GM19467 (cell line): ENCODE measurements around the gene HIGD1B.

Experiments used
- ATAC-seq: cut with Tn5 transposase; IDR thresholded peaks from one replicate; pipeline ENCODE4 v1.9.1; 2021; ENCODE audit warnings: mild to moderate bottlenecking, moderate library complexity; ENCODE audit not compliant: unreplicated experiment

HIGD1B gene

DNA sequence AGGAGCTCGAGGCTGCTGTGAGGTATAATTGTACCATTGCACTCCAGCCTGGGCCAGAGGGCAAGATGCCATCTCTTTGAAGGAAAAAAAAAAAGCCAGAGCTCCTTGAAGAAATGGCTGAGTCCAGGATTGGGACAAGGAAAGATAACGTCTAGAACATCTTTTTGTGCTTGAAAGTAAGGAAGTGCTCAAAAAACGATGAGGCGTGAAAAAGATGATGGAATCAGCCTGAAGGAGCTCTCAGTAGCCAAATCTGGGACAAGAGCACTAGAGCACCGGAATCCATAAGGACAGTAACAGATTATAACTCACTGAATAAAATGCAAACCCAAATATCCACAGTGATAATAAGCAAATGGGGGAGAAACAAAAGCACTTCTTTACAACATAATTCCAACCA lies 29.4 kb downstream of the HIGD1B start:
- no peak for ATAC-seq

DNA sequence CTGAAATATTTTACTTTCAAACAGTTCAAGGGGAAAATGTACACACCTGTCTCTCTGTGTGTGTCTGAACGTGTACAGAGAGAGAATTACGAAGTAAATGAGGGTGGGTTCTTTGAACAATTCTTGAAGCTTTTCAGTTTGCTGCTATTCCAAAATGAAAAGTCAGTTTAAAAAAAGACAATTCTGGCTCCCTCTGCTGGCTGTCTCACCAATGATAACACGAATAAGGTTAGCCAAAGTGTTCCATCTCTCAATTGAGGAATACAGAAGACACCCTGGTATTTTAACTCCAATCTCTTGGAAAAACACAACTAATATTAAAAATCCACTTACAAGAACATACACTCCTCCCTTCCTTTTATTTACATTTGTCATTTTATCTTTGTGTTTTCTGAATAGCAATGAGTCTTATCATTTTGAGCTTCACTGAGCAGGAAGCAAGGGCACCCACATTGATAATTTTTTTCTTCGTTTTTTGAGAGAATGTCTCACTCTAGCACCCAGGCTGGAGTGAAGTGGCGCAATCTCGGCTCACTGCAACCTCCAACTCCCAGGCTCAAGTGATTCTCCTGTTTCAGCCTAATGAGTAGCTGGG lies 31.0 kb downstream of the HIGD1B start:
- no peak for ATAC-seq

DNA sequence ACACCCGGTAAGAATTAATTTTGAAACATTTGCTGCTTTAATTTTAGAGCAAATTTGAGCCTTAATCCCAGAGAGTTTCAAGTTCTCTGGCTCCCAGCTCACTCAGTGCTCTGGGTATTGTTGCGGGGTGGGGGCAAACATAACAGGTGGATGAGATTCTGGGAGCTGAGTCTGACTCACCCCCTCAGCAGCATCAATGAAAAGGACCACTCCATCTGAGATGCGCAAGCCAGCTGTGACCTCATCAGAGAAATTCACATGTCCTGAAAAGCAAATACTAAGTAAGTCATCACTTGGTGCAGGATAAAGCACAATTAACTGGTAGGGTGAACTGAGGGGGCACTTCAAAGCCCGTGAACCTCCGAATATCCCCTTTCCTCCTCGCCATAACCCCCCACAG lies 31.7 kb downstream of the HIGD1B start:
- ATAC-seq: no peak

DNA sequence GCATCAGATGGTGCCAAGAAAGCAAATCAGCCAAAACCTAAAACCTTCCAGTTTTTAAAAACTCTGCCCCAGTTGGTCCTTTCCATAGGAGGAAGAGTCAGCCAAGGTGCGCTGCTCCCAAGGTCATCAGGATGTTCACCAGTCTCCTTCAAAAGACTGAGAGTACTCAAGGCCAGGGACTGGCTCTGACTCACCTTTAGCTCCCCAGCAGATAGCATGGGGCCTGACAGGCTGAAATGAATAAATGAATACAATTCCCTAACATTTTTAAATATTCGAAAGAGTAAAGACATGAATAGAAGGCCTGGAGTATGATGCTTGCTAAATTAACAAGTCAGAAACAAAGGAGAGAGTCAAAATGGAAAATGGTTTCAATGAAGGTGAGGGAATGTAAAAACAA lies 32.4 kb downstream of the HIGD1B start:
- no peak for ATAC-seq

DNA sequence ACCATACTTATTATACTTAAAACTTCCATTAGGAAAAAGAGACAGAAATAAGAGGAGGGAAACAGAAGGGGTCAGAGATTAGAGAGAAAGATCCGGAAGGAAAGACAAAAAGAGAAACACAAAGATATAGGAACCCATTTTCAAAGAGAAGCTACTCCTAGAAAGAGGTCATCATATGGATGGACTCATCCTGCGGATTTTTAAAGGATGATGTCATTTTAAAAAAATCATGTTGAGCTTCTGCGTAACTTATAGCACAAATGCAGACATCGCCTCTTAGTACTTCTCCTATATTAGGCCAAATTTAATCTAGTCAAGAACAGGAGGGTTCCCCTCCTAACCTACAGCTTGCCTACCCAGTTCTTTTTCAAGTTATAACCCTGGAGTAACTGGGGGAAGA lies 33.5 kb downstream of the HIGD1B start:
- ATAC-seq: no peak

DNA sequence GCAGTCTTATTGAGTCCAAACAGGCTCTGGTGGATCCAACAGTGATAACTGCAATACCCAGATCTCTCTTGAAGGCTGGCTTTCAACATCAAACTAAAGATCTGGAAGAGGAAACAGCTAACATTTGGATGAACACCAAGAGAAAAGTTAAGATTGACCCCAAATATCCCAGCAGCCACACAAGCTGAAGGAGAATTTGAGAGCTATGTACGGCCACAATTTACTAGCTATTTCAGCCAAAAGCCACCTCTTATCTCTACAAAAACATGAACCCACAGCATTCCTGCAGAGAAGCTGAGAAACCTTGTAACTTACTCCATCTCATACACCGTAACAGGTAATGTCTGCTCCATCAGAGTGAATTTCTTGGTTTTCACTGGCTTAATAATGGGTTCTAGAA lies 37.3 kb downstream of the HIGD1B start:
- ATAC-seq: no peak

DNA sequence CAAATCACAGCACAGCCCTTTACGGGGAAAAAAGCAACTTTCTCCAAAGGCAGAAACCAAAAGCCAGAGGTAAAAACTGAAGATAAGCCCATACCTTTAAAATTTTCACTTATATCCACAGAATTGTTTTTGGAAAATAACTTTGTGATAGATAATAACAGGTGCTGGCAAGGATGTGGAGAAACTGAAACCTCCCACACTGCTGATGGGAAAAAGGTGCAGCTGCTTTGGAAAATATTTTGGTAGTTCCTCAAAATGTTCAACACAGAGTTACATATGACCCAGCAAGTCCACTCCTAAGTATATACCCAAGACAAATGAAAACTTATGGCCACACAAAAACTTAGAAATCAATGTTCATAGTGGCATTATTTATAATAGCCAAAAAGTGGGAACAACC lies 39.3 kb downstream of the HIGD1B start:
- ATAC-seq: no peak

DNA sequence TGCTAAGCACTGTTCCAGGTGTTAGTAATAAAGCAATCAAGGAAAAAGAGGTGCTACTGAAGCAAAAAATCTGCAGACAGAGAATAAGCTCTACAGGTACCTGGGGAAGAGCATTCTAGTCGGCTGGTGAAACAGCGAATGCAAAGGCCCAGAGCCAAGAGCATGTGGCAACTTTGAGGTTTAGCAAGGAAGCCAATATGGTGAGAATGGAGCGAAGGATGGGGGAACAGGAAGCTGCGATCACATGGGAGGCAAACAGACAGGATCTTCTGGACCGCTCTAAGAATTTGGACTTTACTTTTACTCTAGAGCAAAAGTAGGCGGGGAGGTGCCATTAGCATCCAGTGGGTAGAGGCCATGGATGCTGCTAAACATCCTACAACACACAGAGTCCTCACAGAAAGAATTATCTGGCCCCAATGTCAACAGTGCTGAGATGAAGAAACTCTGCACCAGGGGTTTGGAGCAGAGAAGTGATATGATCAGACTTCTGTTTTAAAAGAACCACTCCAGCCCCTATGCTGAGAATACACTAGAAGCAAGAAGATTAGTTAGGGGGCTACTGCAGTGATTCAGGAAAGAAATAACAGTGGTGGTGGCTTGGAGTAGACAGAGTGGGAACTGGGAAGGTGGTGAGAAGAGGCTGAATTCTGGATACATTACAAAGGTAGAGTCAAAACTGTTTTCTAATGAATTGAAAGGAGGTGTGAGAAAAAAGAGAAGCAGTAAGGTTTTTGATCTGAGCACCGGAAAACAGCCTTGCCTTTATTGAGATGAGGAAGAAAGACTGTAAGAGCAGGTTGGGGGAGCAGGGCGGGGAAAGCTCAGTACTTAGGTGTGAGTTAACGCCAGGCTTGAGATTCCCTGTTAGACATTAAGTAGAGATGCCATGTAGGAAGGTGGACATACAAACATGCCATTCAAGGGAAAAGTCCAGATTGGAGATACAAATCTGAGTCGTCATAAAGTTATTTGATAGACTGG lies 40.6 kb downstream of the HIGD1B start:
- ATAC-seq: no peak

DNA sequence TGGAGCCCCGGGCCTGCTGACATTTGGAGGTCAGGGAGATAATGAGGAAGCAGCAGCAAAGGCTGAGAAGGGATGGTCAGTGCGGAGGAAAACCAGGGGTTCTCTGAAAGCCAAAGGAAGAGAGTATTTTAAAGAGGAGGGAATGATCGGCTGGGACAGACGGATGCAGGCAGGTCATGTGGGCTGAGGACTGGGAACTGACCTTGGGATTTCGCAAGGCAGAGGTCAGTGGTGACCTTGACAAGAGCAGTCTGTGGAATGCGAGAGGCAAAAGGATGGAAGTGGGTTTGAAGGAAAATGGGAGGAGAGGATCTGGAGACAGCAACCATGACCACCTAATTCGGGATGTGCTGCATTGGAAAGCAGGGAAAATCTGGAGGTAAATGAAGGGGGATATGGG lies 41.3 kb downstream of the HIGD1B start:
- ATAC-seq: no peak

DNA sequence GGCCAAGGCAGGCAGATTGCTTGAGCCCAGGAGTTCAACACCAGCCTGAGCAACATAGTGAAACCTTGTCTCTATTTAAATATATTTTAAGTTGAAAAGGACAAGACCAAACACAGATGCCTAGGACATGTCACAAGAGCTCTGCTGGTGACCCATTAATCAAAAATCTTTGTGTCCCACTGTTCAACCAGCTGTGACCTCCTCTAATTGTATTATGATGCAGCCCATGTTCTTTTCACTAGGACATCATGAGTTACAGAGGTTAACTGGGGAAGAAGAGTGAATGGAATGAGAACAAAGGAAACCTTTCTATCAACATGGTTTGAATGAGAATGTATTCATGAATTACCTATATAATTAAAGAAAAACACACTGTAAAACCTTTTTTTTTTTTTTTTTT lies 44.6 kb downstream of the HIGD1B start:
- ATAC-seq: no peak

DNA sequence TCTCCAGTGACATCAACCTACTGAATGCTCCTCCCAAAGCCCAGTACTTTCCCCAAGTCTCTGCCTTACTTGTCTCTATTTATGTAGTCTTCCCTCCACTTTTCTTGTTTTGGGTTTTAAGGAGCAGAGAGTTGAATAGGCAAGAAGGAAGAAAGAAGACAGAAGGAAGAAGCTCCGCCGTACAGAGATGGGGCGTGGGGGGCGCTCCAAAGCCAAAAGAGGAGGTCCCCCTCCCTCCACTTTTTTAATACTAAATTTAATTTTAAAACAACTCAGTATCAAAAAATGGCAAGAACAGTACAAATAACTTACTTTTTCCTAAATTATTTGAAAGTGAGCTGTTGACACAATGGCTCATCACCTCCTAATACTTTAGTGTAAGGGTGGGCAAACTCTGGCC lies 47.0 kb downstream of the HIGD1B start:
- ATAC-seq: no peak

DNA sequence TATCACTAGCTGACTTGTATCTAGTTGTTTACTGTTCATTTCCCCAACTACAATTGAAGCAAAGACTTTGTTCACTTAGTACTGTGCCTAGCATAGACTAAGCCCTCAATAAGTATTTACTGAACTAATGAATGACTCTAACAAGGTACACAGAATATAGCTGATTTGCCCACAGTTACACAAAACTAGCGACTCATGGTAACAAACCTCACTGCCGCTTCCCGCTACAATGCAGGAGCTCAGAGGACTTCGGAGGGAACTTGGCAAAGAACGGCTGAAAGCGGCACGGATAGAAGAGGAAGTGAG lies 51.0 kb downstream of the HIGD1B start:
- ATAC-seq: no peak

DNA sequence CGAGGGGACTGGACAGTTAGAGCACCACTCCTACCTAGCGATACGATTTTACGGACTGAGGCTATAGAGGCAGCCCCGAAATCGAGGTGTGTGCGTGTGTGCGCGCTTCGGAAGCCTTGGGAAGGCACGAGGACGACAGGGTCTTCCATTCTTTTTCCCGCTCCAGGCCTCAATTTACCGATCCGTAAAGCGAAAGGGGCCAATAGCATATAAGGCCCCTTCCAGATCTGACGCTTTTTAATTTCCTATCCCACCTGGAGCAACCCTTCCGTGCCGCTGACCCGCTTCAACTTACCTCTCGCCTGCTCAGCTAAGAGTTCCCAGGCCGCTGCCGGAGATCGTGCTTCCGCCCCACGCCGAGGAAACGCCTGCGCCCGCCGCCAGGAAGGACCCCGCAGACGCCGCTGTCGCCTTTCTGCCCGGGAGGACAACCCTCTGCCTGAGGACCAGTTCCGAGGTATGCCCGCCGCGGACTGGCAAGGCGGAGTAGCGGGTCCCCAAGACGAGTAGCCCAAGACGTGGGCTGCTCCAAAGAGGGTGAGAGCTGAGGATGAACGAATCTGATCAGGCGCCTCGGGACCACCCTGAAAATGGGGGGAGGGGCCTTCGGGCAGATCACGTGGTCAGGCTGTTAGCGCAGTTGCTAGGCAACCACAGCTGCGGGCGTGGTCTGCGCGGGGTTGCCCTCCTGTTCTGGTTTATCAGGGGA lies 51.5 kb downstream of the HIGD1B start, which contains the start of gene EFTUD2:
Gene EFTUD2, minus strand, starts transcription at position 372 of the 709 bp plus-strand sequence. CDS start 4,924 bp downstream, outside the sequence.
- peak; percentile 61 for ATAC-seq
